ENCODE measurements around the gene BICC1.

The BICC1 gene

GRCh38 chr10:58653139-58653538, 140.5 kb downstream of the BICC1 start:
- no peak for DNase-seq

GRCh38 chr10:58660575-58661255, 148.0 kb downstream of the BICC1 start:
- no peak for DNase-seq

GRCh38 chr10:58661336-58661735, 148.7 kb downstream of the BICC1 start:
- DNase-seq = no peak

GRCh38 chr10:58661902-58662301, 149.2 kb downstream of the BICC1 start:
- DNase-seq = no peak

- no peak for DNase-seq
Measured at GRCh38 chr10:58662314-58662713, 149.6 kb downstream of the BICC1 start.

- DNase-seq = no peak
Measured at GRCh38 chr10:58665361-58665760, 152.7 kb downstream of the BICC1 start.

GRCh38 chr10:58666024-58666423, 153.4 kb downstream of the BICC1 start:
- no peak for DNase-seq

GRCh38 chr10:58667658-58668310, 155.1 kb downstream of the BICC1 start:
- no peak for DNase-seq

GRCh38 chr10:58672845-58673244, 160.2 kb downstream of the BICC1 start:
- DNase-seq = no peak

- no peak for DNase-seq
Measured at GRCh38 chr10:58674251-58674650, 161.6 kb downstream of the BICC1 start.

GRCh38 chr10:58675321-58675720, 162.6 kb downstream of the BICC1 start:
- DNase-seq = no peak

- no peak for DNase-seq
Measured at GRCh38 chr10:58691528-58691927, 178.9 kb downstream of the BICC1 start.

GRCh38 chr10:58693919-58694318, 181.2 kb downstream of the BICC1 start:
- DNase-seq = no peak

GRCh38 chr10:58695022-58695421, 182.3 kb downstream of the BICC1 start:
- DNase-seq = no peak

GRCh38 chr10:58696736-58697135, 184.1 kb downstream of the BICC1 start:
- no peak for DNase-seq

- no peak for DNase-seq
Measured at GRCh38 chr10:58697691-58698090, 185.0 kb downstream of the BICC1 start.

GRCh38 chr10:58698777-58699356, 186.2 kb downstream of the BICC1 start:
- DNase-seq = no peak

GRCh38 chr10:58700591-58700990, 187.9 kb downstream of the BICC1 start:
- no peak for DNase-seq

- no peak for DNase-seq
Measured at GRCh38 chr10:58701405-58702135, 188.9 kb downstream of the BICC1 start.

GRCh38 chr10:58704226-58704625, 191.6 kb downstream of the BICC1 start:
- no peak for DNase-seq

- DNase-seq = no peak
Measured at GRCh38 chr10:58704671-58705141, 192.0 kb downstream of the BICC1 start.

GRCh38 chr10:58706836-58707235, 194.2 kb downstream of the BICC1 start:
- DNase-seq = no peak

GRCh38 chr10:58712141-58712540, 199.5 kb downstream of the BICC1 start:
- DNase-seq = no peak

- DNase-seq = no peak
Measured at GRCh38 chr10:58712982-58713381, 200.3 kb downstream of the BICC1 start.
